Trophoblast cell (in vitro differentiated cells and primary cell): Measurements from ENCODE around the gene CCDC137.

Experiments
- DNase-seq, 2 donors: peaks; one replicate each; pipeline ENCODE4 v3.0.0-alpha.2; 2016
- H2AFZ ChIP-seq: 2 replicates; pipeline ENCODE4 v1.6.1; 2013; ENCODE audit warnings: low read length, moderate library complexity, mild to moderate bottlenecking; ENCODE audit not compliant: insufficient read depth, poor library complexity
- H2AK5ac ChIP-seq: 2 replicates; pipeline ENCODE4 v1.6.1; 2013; ENCODE audit warnings: mild to moderate bottlenecking, low read length
- H2BK120ac ChIP-seq: 2 replicates; pipeline ENCODE4 v1.6.1; 2013; ENCODE audit warnings: low read length, mild to moderate bottlenecking, moderate library complexity; ENCODE audit not compliant: insufficient read depth, poor library complexity
- H2BK12ac ChIP-seq: 2 replicates; pipeline ENCODE4 v1.6.1; 2013; ENCODE audit warnings: mild to moderate bottlenecking, low read length, moderate library complexity
- H2BK5ac ChIP-seq: 2 replicates; pipeline ENCODE4 v1.6.1; 2013; ENCODE audit warnings: low read length, low read depth, moderate library complexity, mild to moderate bottlenecking; ENCODE audit not compliant: poor library complexity
- H3K14ac ChIP-seq: 2 replicates; pipeline ENCODE4 v1.6.1; 2013; ENCODE audit warnings: mild to moderate bottlenecking, low read length
- H3K18ac ChIP-seq: 2 replicates; pipeline ENCODE4 v1.6.1; 2013; ENCODE audit warnings: mild to moderate bottlenecking, low read length
- H3K23ac ChIP-seq: 2 replicates; pipeline ENCODE4 v1.6.1; 2013; ENCODE audit warnings: low read length
- H3K27ac ChIP-seq: 2 replicates; pipeline ENCODE4 v1.5.1; 2013; ENCODE audit warnings: low read depth, mild to moderate bottlenecking, inconsistent platforms, low read length, moderate library complexity
- H3K27me3 ChIP-seq: 2 replicates; pipeline ENCODE4 v1.6.1; 2013; ENCODE audit warnings: inconsistent platforms, mild to moderate bottlenecking, low read length, moderate library complexity; ENCODE audit not compliant: insufficient read depth
- H3K36me3 ChIP-seq, 2 experiments: 1 replicate in 1 of 2; 2 replicates in 1 of 2; pipeline ENCODE4 v1.6.1; 2013; ENCODE audit warnings: low read length in 2 of 2, mild to moderate bottlenecking in 2 of 2, moderate library complexity in 1 of 2; ENCODE audit not compliant: insufficient read depth in 2 of 2, control insufficient read depth in 1 of 2
- H3K4ac ChIP-seq: 2 replicates; pipeline ENCODE4 v1.6.1; 2013; ENCODE audit warnings: low read depth, mild to moderate bottlenecking, low read length, moderate library complexity
- H3K4me1 ChIP-seq, 2 experiments: 1 replicate in 1 of 2; 2 replicates in 1 of 2; pipeline ENCODE4 v1.6.1; 2013; ENCODE audit warnings: low read length in 2 of 2, mild to moderate bottlenecking in 2 of 2, moderate library complexity in 1 of 2; ENCODE audit not compliant: insufficient read depth in 2 of 2, control insufficient read depth in 1 of 2
- H3K4me2 ChIP-seq: 2 replicates; pipeline ENCODE4 v1.6.1; 2013; ENCODE audit warnings: inconsistent platforms, mild to moderate bottlenecking, low read length, moderate library complexity
- H3K4me3 ChIP-seq: 2 replicates; pipeline ENCODE4 v1.5.1; 2013; ENCODE audit warnings: mild to moderate bottlenecking, low read depth, low read length, inconsistent platforms
- H3K79me1 ChIP-seq: one replicate; pipeline ENCODE4 v1.6.1; 2013; ENCODE audit warnings: low read length
- H3K79me2 ChIP-seq: 2 replicates; pipeline ENCODE4 v1.6.1; 2013; ENCODE audit warnings: low read length, mild to moderate bottlenecking; ENCODE audit not compliant: control insufficient read depth, insufficient read depth, poor library complexity
- H3K9ac ChIP-seq: 2 replicates; pipeline ENCODE4 v1.6.1; 2013; ENCODE audit warnings: mild to moderate bottlenecking, low read length
- H3K9me3 ChIP-seq: 2 replicates; pipeline ENCODE4 v1.6.1; 2013; ENCODE audit warnings: low read depth, mild to moderate bottlenecking, control low read depth, inconsistent platforms, low read length; ENCODE audit not compliant: insufficient read depth
- H4K12ac ChIP-seq: 2 replicates; pipeline ENCODE4 v1.6.1; 2013; ENCODE audit warnings: low read depth, mild to moderate bottlenecking, low read length, moderate library complexity
- H4K8ac ChIP-seq: 2 replicates; pipeline ENCODE4 v1.6.1; 2013; ENCODE audit warnings: low read depth, mild to moderate bottlenecking, low read length, moderate library complexity
- H4K91ac ChIP-seq: one replicate; pipeline ENCODE4 v1.6.1; 2013; ENCODE audit warnings: low read depth, mild to moderate bottlenecking, low read length, moderate library complexity
- WGBS: extraction: QIAGEN DNeasy Blood & Tissue Kit; methylation state at CpG from one replicate; pipeline ENCODE4 v1.1.7; 2013; ENCODE audit warnings: missing lambda C conversion rate; ENCODE audit not compliant: insufficient read length, insufficient coverage; ENCODE audit errors: extremely low coverage; 5-methylcytosine and 5-hydroxymethylcytosine counted together

CCDC137 gene

GRCh38 chr17:81652906-81653771 is 13.4 kb upstream of the CCDC137 start:
- Histone ChIP-seq H3K4me3 (no peak overlapping the region), H3K79me2 (no peaks in the 10 kb centered on the region), H3K4me1 (peaks cover 0 to 4% of the 10 kb centered on the region in 2 experiments), H3K23ac (no peak overlapping the region), H3K36me3 (no peaks in the 10 kb centered on the region), H3K79me1 (no peaks in the 10 kb centered on the region), H4K12ac (no peak overlapping the region), H4K91ac (no peak overlapping the region), H3K27me3 (peaks cover 9% of the 10 kb centered on the region), H3K27ac (no peak overlapping the region), H2AK5ac (no peak overlapping the region), H3K4ac (no peak overlapping the region), H3K18ac (no peak overlapping the region), H2BK12ac (no peak overlapping the region), H3K14ac (no peak overlapping the region), H3K9me3 (peaks cover 17% of the 10 kb centered on the region), H3K9ac (no peak overlapping the region), H2AFZ (peak overlapping the region; percentile 30), H2BK5ac (no peak overlapping the region), H2BK120ac (no peak overlapping the region), H3K4me2 (no peak overlapping the region), H4K8ac (no peak overlapping the region)
- no peak for DNase-seq
- WGBS = no CpG with 5 or more reads among the region's 27 CpGs

- no peak overlapping the region for H2BK12ac ChIP-seq
- no peak overlapping the region for H3K4ac ChIP-seq
- no peak overlapping the region for H3K4me2 ChIP-seq
- H4K91ac ChIP-seq = no peak overlapping the region
- no peak overlapping the region for H3K18ac ChIP-seq
- no peak overlapping the region for H3K23ac ChIP-seq
- no peak overlapping the region for H2AFZ ChIP-seq
- no peak overlapping the region for H2AK5ac ChIP-seq
- H4K8ac ChIP-seq = no peak overlapping the region
- H3K79me1 ChIP-seq = no peaks in the 10 kb centered on the region
- no peak for DNase-seq
- no peaks in the 10 kb centered on the region for H3K79me2 ChIP-seq
- no peak overlapping the region for H2BK120ac ChIP-seq
- H3K36me3 ChIP-seq = no peaks in the 10 kb centered on the region
- no peak overlapping the region for H4K12ac ChIP-seq
- H3K4me1 ChIP-seq = peaks cover 0 to 2% of the 10 kb centered on the region in 2 experiments
- WGBS = no CpG with 5 or more reads among the region's 18 CpGs
- no peak overlapping the region for H3K27ac ChIP-seq
- no peak overlapping the region for H2BK5ac ChIP-seq
- no peaks in the 10 kb centered on the region for H3K27me3 ChIP-seq
- no peak overlapping the region for H3K9ac ChIP-seq
- peaks cover 4% of the 10 kb centered on the region for H3K9me3 ChIP-seq
- no peak overlapping the region for H3K14ac ChIP-seq
- H3K4me3 ChIP-seq = no peak overlapping the region
Observed at GRCh38 chr17:81655378-81656117, 11.0 kb upstream of the CCDC137 start.

- Histone ChIP-seq H2AK5ac (no peak within 1 kb of the TSS), H3K23ac (no peak within 1 kb of the TSS), H4K12ac (no peak within 1 kb of the TSS), H3K4me1 (peaks cover 0 to 2% of the 10 kb centered on the region in 2 experiments), H3K4me2 (no peak within 1 kb of the TSS), H3K27ac (no peak within 1 kb of the TSS), H3K27me3 (no peaks in the 10 kb centered on the region), H4K91ac (no peak within 1 kb of the TSS), H3K79me1 (no peaks in the 10 kb centered on the region), H2BK12ac (no peak within 1 kb of the TSS), H4K8ac (no peak within 1 kb of the TSS), H2AFZ (no peak within 1 kb of the TSS), H3K79me2 (no peaks in the 10 kb centered on the region), H3K9ac (no peak within 1 kb of the TSS), H2BK120ac (no peak within 1 kb of the TSS), H3K18ac (no peak within 1 kb of the TSS), H3K4me3 (no peak within 1 kb of the TSS), H3K9me3 (peaks cover 4% of the 10 kb centered on the region), H3K36me3 (no peaks in the 10 kb centered on the region), H3K4ac (no peak within 1 kb of the TSS), H2BK5ac (no peak within 1 kb of the TSS), H3K14ac (no peak within 1 kb of the TSS)
- no CpG with 5 or more reads among the region's 15 CpGs for WGBS
- DNase-seq = no peak
Observed at GRCh38 chr17:81656118-81656743, 10.3 kb upstream of the CCDC137 start, which contains the start of gene PDE6G. Gene PDE6G (minus strand): TSS chr17:81656542. CDS start chr17:81653305, 3,237 bp downstream.

- H3K79me1 ChIP-seq = no peaks in the 10 kb centered on the region
- no peak overlapping the region for H2BK12ac ChIP-seq
- H3K9me3 ChIP-seq = peaks cover 2% of the 10 kb centered on the region
- no peak overlapping the region for H3K18ac ChIP-seq
- no peak overlapping the region for H3K27ac ChIP-seq
- no peak overlapping the region for H3K4ac ChIP-seq
- no peak overlapping the region for H4K12ac ChIP-seq
- H3K36me3 ChIP-seq = no peaks in the 10 kb centered on the region
- H2BK120ac ChIP-seq = no peak overlapping the region
- no peak overlapping the region for H2AK5ac ChIP-seq
- H2AFZ ChIP-seq = no peak overlapping the region
- H3K14ac ChIP-seq = no peak overlapping the region
- no peak overlapping the region for H3K9ac ChIP-seq
- H3K79me2 ChIP-seq = no peaks in the 10 kb centered on the region
- H3K4me3 ChIP-seq = no peak overlapping the region
- WGBS = no CpG with 5 or more reads among the region's 4 CpGs
- no peak overlapping the region for H3K4me2 ChIP-seq
- H3K23ac ChIP-seq = no peak overlapping the region
- DNase-seq = no peak
- H3K4me1 ChIP-seq = peaks cover 0 to 2% of the 10 kb centered on the region in 2 experiments
- H2BK5ac ChIP-seq = no peak overlapping the region
- no peaks in the 10 kb centered on the region for H3K27me3 ChIP-seq
- H4K8ac ChIP-seq = no peak overlapping the region
- no peak overlapping the region for H4K91ac ChIP-seq
Observed at GRCh38 chr17:81656835-81657234, 9.7 kb upstream of the CCDC137 start.
